GM18517 (cell line): ENCODE data around the gene OTUB2.
A peak's percentile ranks its signal among the peaks of the same experiment; 100 is the strongest.

Experiments
- ATAC-seq: cut with Tn5 transposase; IDR thresholded peaks from one replicate; pipeline ENCODE4 v1.9.1; 2021; ENCODE audit warnings: mild to moderate bottlenecking, moderate library complexity; ENCODE audit not compliant: unreplicated experiment

OTUB2 gene

GRCh38 chr14:94020267-94020666 lies 5.9 kb upstream of the OTUB2 start:
- no peak for ATAC-seq

GRCh38 chr14:94021001-94021400 lies 5.1 kb upstream of the OTUB2 start:
- ATAC-seq, result no peak

- ATAC-seq, result no peak
Observed at GRCh38 chr14:94021416-94022157, 4.6 kb upstream of the OTUB2 start.

GRCh38 chr14:94022532-94023411 lies 3.4 kb upstream of the OTUB2 start:
- ATAC-seq, result no peak

- no peak for ATAC-seq
Observed at GRCh38 chr14:94024549-94024948, 1.6 kb upstream of the OTUB2 start.

GRCh38 chr14:94025720-94026119 lies 420 bp upstream of the OTUB2 start:
- no peak for ATAC-seq

GRCh38 chr14:94026889-94027469 lies 839 bp downstream of the OTUB2 start:
- no peak for ATAC-seq

GRCh38 chr14:94027566-94028449 lies 1.7 kb downstream of the OTUB2 start:
- ATAC-seq, result no peak

GRCh38 chr14:94028450-94028826 lies 2.3 kb downstream of the OTUB2 start:
- no peak for ATAC-seq

GRCh38 chr14:94029265-94029664 lies 3.1 kb downstream of the OTUB2 start:
- ATAC-seq, result no peak

- no peak for ATAC-seq
Observed at GRCh38 chr14:94029671-94030203, 3.6 kb downstream of the OTUB2 start.

- ATAC-seq, result no peak
Observed at GRCh38 chr14:94030571-94030970, 4.4 kb downstream of the OTUB2 start.

- ATAC-seq, result no peak
Observed at GRCh38 chr14:94031161-94031882, 5.2 kb downstream of the OTUB2 start.

- ATAC-seq, result no peak
Observed at GRCh38 chr14:94031883-94032279, 5.7 kb downstream of the OTUB2 start.

GRCh38 chr14:94034886-94035285 lies 8.7 kb downstream of the OTUB2 start:
- no peak for ATAC-seq

- ATAC-seq, result peak; percentile 87
Observed at GRCh38 chr14:94036313-94037167, 10.4 kb downstream of the OTUB2 start.

- no peak for ATAC-seq
Observed at GRCh38 chr14:94037954-94038353, 11.8 kb downstream of the OTUB2 start.

GRCh38 chr14:94038510-94038909 lies 12.4 kb downstream of the OTUB2 start:
- ATAC-seq, result no peak
